GM20000 (cell line): ENCODE measurements around the gene HIP1.

Source experiments
- DNase-seq: peaks from one replicate; pipeline ENCODE4 v3.0.0; 2012; ENCODE audit warnings: low spot score
- CTCF ChIP-seq: IDR thresholded peaks from 2 replicates; pipeline ENCODE4 v1.5.1; 2012; ENCODE audit warnings: mild to moderate bottlenecking, control low read depth; ENCODE audit errors: extremely low read depth, missing control alignments

Gene HIP1

GRCh38 chr7:75663302-75663907 lies 75.3 kb downstream of the HIP1 start:
- TF ChIP-seq CTCF = no peak
- no peak for DNase-seq

DNA sequence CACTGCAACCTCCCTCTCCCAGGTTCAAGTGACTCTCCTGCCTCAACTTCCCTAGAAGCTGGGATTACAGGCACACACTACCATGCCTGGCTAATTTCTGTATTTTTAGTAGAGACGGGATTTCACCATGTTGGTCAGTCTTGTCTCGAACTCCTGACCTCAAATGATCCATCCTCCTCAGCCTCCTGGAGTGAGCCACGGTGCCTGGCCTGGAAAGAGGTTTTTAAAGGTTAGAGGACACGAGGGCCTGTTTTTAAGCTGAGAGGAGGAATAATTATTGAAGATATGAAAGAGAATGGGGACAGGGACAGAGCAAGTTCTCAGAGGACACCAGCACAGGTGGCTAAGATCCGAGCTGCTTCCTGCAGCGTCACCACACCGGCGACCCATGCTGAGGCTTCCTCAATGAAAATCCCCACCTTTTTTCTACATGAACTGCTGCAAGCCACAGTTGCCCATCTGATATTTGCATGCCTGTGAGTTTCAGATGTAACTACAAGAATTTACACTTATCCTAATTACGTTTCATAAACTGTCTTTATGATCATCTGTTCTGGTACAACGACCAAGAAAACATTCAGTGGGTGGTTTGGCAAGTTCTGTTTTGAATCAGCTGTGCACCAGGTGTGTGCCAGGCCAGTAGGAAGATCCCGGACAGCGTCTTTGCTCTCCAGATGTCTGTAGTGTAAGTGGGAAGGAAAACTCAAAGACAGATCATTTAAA lies 76.0 kb downstream of the HIP1 start:
- TF ChIP-seq CTCF = no peak
- DNase-seq = peak; percentile 71

DNA sequence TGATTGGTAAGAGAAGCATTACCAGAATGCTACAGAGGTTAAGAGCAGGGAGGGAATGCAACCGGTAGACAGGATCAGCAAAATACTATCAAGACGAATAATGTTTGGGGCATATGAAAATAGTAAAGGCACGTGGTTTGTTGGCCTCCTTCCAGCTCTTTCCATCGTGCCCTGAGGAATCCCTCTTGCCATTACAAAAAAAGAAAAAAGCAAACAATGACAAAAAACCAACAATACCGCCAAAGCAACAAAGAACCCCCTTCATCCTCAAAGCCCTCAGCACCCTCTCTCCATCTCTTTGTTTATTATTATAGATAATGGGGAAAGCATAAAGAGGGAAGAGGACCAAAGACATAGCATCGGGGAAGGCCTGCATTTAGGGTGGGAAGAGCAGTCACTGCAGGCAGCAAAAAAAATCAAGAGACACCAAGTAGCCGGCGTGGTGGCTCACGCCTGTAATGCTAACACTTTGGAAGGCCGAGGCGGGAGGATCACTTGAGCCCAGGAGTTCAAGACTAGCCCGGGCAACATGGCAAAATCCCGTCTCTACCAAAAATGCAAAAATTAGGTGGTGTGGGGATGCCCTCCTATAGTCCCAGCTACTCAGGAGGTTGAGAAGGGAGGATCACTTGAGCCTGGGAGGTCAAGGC lies 78.0 kb downstream of the HIP1 start:
- no peak for DNase-seq
- no peak for TF ChIP-seq CTCF

- DNase-seq = no peak
- no peak for TF ChIP-seq CTCF
Measured at GRCh38 chr7:75658802-75659201, 79.9 kb downstream of the HIP1 start.

DNA sequence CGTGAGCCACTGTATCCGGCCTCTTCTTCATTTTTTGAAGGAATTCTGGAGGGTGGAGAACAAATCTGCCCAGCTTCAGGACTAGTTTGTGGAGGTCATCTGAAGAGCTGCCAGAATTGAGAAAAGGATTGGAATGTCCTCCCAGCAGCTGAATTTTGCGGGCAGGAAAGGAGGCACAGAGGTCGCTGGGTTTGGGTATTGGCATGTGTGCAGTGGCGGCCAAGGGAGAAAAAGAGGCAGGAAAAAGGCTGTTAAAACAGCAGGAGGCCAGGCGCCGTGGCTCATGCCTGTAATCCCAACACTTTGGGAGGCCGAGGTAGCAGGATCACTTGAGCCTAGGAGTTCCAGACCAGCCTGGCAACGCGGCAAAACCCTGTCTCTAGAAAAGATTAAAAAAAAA lies 80.4 kb downstream of the HIP1 start:
- DNase-seq = no peak
- no peak for TF ChIP-seq CTCF

- DNase-seq = no peak
- TF ChIP-seq CTCF = no peak
Measured at GRCh38 chr7:75657866-75658265, 80.9 kb downstream of the HIP1 start.

DNA sequence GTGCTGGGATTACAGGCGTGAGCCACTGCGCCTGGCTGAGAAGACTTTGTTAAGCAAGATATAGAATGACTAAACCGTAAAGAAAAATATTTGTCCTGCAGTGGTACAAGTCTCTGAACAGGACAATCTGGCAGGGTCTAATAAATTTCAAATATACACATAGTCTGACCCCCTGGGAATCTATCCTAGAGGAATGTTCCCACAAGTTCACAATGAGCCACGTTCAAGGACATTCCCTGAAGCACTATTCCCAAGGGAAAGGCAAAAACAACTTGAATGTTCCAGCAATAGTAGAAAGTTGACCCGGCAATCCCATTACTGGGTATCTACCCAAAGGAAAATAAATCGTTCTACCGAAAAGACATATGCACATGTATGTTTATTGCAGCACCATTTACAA lies 82.0 kb downstream of the HIP1 start:
- no peak for TF ChIP-seq CTCF
- DNase-seq = no peak
